ENCODE results near the gene EVI5L.

DNA sequence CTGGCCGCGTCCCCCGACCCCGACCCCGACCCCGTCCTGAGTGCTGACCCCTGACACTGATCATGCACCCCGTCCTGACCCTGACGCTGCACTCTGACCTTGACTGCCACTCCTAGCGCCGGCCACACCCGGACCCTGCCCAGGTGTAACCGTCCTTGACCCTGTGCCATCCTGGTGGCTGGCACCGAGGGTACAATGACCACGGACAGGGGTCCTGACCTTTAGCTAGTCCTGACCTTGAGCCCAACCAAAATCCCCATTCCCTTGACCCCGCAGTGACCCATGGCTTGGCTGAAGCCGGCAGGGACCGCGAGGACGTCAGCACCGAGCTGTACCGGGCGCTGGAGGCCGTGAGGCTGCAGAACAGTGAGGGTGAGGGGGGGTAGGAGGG lies 41.1 kb upstream of the EVI5L start:
- TF ChIP-seq, protein P1, sequence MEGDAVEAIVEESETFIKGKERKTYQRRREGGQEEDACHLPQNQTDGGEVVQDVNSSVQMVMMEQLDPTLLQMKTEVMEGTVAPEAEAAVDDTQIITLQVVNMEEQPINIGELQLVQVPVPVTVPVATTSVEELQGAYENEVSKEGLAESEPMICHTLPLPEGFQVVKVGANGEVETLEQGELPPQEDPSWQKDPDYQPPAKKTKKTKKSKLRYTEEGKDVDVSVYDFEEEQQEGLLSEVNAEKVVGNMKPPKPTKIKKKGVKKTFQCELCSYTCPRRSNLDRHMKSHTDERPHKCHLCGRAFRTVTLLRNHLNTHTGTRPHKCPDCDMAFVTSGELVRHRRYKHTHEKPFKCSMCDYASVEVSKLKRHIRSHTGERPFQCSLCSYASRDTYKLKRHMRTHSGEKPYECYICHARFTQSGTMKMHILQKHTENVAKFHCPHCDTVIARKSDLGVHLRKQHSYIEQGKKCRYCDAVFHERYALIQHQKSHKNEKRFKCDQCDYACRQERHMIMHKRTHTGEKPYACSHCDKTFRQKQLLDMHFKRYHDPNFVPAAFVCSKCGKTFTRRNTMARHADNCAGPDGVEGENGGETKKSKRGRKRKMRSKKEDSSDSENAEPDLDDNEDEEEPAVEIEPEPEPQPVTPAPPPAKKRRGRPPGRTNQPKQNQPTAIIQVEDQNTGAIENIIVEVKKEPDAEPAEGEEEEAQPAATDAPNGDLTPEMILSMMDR (IDR thresholded peaks at IDR 0.05) = no peak
- TF ChIP-seq POLR2A (IDR thresholded peaks at IDR 0.05) = no peak
